Measurements from ENCODE around the gene ARID2.
A peak's percentile ranks its signal among the peaks of the same experiment; 100 is the strongest.

The ARID2 gene

DNA sequence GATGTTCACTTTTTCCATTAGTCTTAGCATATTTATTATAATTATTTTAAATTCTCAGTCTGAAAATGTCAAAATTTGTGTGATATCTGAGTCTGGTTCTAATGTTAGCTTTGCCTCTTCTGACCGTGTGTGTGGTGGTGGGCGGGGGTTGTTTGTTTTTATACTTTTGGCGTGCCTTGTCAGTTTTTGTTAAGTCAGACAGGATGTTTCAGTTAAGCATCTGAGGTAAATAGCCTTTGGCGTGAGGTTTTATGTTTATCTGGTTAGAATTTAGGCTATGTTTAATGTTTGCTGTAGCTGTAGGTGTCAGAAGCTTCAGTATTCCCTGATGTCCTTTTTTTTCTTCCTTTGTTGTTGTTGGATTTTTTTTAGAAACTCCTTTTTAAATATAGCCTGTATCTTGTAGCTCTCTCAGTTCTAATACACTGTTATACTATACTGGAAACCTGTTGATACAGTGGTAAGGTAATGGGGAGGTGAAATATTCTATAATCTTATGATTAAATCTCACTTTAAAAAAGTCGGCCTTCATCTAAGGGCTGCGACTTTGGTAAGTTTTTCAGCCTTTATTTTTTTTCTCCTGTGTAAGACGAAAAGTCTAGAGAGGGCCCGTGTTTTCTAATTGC, 149.2 kb downstream of the ARID2 start:
- no peaks in the 10 kb centered on the region for H3K27me3 Mint-ChIP-seq
- ATAC-seq (replicated peaks) = no peak
- peaks cover 42 to 58% of the 10 kb centered on the region in 2 donors for H3K36me3 Mint-ChIP-seq
- H3K27ac Mint-ChIP-seq = no peak overlapping the region
- peaks cover 0 to 1% of the 10 kb centered on the region in 2 donors for H3K9me3 Mint-ChIP-seq
- H3K4me1 Mint-ChIP-seq = peaks cover 1 to 17% of the 10 kb centered on the region in 2 donors
- no peak for DNase-seq
- H3K4me3 Mint-ChIP-seq = no peak overlapping the region

DNA sequence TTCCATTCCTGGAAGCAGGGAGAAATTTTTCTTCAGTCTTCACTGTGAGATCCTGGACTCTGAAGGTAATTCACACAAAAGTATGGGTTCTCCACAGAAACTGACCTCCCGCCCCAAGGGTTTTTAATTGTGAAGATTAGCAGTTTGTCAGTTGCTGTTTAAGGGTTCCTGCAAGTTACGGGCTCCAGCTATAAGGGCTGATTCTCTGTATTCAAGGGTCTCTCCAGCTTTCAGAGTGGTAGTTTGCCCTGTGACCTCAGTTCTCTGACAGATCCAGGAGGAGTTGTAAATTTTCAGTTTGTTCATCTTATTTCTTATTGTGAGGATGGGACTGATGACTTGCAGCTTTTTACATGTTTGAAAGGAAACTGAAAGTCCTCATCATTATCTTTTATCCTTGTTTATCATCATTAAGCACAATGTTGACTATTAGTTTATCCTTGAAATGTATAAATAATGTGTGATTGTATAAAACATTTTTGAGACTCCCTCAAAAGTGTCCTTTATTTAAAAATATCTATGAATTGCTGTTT, 149.9 kb downstream of the ARID2 start:
- H3K36me3 Mint-ChIP-seq = peaks cover 35 to 55% of the 10 kb centered on the region in 2 donors
- H3K4me1 Mint-ChIP-seq = peaks cover 1 to 17% of the 10 kb centered on the region in 2 donors
- no peak for DNase-seq
- peaks cover 0 to 1% of the 10 kb centered on the region in 2 donors for H3K9me3 Mint-ChIP-seq
- no peaks in the 10 kb centered on the region for H3K27me3 Mint-ChIP-seq
- no peak for ATAC-seq (replicated peaks)
- H3K27ac Mint-ChIP-seq = no peak overlapping the region
- no peak overlapping the region for H3K4me3 Mint-ChIP-seq

DNA sequence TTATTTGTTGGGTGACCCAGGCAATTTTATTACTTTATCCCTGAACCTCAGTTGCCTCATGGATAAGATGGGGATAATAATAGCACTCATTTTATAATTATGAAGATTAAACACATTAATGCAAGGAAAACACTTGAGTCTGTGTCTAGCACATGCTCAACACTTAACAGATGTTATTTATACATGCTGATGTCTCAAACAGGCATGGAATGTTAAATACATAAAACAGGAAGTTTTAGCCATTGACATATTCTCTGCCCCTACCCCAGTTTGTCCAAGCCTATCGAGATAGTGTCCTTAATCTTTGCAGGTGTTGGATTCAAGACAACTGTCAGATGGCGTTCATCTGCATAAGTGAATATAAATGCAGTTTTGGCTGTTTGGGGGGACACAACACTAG, 151.0 kb downstream of the ARID2 start:
- no peak overlapping the region for H3K27ac Mint-ChIP-seq
- no peaks in the 10 kb centered on the region for H3K27me3 Mint-ChIP-seq
- H3K4me1 Mint-ChIP-seq = peaks cover 1 to 17% of the 10 kb centered on the region in 2 donors
- ATAC-seq (replicated peaks) (no peak), DNase-seq (no peak)
- H3K9me3 Mint-ChIP-seq = peaks cover 0 to 1% of the 10 kb centered on the region in 2 donors
- H3K4me3 Mint-ChIP-seq = no peak overlapping the region
- peaks cover 35 to 55% of the 10 kb centered on the region in 2 donors for H3K36me3 Mint-ChIP-seq

DNA sequence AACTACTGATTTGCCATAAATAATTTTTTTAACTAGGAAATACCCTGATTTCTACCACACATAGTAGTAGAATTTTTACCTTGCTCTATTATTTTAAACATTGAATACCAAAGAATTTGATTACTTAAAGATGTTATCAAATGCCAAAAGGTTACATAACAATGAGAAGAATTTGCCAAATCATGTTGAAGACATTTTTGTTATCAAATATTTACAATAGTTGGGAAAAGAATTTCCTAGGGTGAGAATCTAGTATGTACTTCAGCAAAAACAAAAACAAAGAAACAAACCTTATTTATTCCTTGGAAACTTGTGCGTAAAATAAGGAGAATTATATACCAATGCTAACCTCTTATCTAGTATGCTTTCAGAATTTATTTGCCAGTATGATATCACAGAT, 153.7 kb downstream of the ARID2 start:
- no peak overlapping the region for H3K27ac Mint-ChIP-seq
- H3K27me3 Mint-ChIP-seq = no peaks in the 10 kb centered on the region
- peaks cover 0 to 3% of the 10 kb centered on the region in 2 donors for H3K9me3 Mint-ChIP-seq
- H3K36me3 Mint-ChIP-seq = peaks cover 32 to 54% of the 10 kb centered on the region in 2 donors
- ATAC-seq (replicated peaks) (no peak), DNase-seq (no peak)
- peaks cover 0 to 15% of the 10 kb centered on the region in 2 donors for H3K4me1 Mint-ChIP-seq
- no peak overlapping the region for H3K4me3 Mint-ChIP-seq

DNA sequence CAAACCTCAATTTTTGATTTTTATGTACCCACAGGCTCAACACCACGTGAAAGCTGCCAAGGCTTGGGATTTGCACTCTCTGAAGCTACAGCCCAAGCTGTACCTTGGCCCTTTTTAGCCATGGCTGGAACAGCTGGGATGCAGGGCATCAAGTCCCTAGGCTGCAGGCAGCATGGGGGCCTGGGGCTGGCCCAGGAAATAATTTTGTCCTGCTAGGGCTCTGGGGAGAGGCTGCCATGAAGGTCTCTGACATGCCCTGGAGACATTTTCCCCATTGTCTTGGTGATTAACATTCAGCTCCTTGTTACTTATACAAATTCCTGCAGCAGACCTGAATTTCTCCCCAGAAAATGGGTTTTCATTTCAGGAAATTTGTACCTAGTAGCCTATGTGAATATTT, 157.2 kb downstream of the ARID2 start:
- DNase-seq (no peak), ATAC-seq (replicated peaks) (no peak)
- Mint-ChIP-seq H3K9me3 (peaks cover 0 to 3% of the 10 kb centered on the region in 2 donors), H3K27ac (no peak overlapping the region), H3K4me1 (peaks cover 0 to 3% of the 10 kb centered on the region in 2 donors), H3K36me3 (peaks cover 24 to 44% of the 10 kb centered on the region in 2 donors), H3K27me3 (no peaks in the 10 kb centered on the region), H3K4me3 (no peak overlapping the region)

DNA sequence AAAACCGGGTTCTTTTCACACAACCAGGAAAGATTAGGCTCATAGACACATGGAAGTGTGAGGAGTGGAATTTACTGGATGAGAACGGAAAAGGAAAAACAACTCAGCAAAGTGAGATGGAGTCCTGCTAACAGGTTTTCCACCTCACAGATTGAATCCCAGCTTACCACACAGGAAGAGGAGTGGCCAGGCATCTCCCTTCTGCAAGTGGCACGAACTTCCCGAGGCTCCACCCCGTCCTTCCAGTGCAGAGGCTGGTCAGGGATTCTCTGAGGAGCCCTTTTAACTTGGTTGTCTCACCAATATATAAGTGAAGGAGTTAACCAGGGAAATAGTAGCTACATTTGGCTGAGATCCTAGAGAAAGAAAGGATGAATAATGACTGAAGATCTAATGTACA, 158.0 kb downstream of the ARID2 start:
- H3K27ac Mint-ChIP-seq = no peak overlapping the region
- H3K9me3 Mint-ChIP-seq = peaks cover 0 to 2% of the 10 kb centered on the region in 2 donors
- DNase-seq = no peak
- H3K36me3 Mint-ChIP-seq = peaks cover 17 to 39% of the 10 kb centered on the region in 2 donors
- H3K4me3 Mint-ChIP-seq = no peak overlapping the region
- no peaks in the 10 kb centered on the region for H3K27me3 Mint-ChIP-seq
- no peak for ATAC-seq (replicated peaks)
- no peaks in the 10 kb centered on the region for H3K4me1 Mint-ChIP-seq

DNA sequence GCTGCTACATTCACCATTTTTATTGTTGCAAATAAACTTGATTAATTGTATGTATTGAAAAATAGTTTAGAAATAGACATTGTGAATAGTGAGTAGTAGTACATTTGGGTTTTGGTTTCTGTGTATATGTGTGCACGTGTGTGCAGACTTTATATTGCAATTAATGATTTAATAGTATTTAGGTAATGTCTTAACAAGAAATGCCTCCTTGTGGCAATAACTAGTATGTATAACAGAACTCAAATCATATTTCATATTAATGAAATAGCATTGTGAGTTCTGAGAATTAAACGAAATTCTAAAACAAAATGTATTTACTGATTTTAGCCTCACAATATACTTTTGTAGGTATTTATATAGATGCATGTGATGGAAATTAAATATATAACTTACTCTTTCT, 160.8 kb downstream of the ARID2 start:
- Mint-ChIP-seq H3K4me3 (no peak overlapping the region), H3K27me3 (no peaks in the 10 kb centered on the region), H3K27ac (no peak overlapping the region), H3K4me1 (no peaks in the 10 kb centered on the region), H3K9me3 (peaks cover 0 to 2% of the 10 kb centered on the region in 2 donors), H3K36me3 (peaks cover 24 to 37% of the 10 kb centered on the region in 2 donors)
- ATAC-seq (replicated peaks) (no peak), DNase-seq (no peak)

DNA sequence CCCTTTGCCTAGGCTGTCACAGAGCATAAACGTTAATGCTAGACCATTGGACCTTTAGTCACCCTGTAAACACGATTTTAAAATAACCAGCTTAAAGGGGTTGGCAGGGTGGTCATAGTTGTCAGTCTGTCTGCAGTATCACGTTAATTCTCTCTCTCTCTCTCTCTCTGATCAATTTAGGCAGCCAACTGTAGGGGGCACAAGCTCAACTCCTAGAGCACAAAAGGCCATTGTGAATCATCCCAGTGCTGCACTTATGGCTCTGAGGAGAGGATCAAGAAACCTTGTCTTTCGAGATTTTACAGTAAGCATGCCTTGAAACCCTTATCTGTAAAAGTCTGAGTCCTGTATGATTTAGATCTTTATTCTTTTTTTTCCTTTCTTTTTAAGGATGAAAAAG, 163.7 kb downstream of the ARID2 start:
- Mint-ChIP-seq H3K27ac (no peak overlapping the region), H3K4me3 (no peak overlapping the region), H3K9me3 (peaks cover 3 to 4% of the 10 kb centered on the region in 2 donors), H3K27me3 (no peaks in the 10 kb centered on the region), H3K4me1 (no peaks in the 10 kb centered on the region), H3K36me3 (peaks cover 25 to 41% of the 10 kb centered on the region in 2 donors)
- DNase-seq (no peak), ATAC-seq (replicated peaks) (no peak)

DNA sequence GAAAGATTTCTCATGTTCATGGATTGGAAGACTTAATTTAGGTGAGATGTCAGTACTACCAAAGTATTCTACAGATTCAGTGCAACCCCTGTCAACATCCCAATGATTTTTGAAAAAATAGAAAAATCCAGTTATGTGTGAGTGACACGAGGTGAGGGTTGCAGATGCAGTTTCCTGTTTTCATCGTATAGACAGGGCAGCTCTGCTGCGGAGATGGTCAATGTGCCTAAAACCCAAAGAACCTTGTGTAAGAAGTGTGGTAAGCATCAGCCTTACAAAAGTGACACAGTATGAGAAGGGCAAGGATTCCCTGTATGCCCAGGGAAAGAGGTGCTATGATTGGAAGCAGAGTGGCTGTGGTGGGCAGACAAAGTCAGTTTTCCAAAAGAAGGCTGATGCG, 166.5 kb downstream of the ARID2 start:
- no peak for DNase-seq
- H3K27ac Mint-ChIP-seq = no peak overlapping the region
- no peaks in the 10 kb centered on the region for H3K27me3 Mint-ChIP-seq
- no peaks in the 10 kb centered on the region for H3K4me1 Mint-ChIP-seq
- H3K4me3 Mint-ChIP-seq = no peak overlapping the region
- no peak for ATAC-seq (replicated peaks)
- peaks cover 3 to 10% of the 10 kb centered on the region in 2 donors for H3K9me3 Mint-ChIP-seq
- H3K36me3 Mint-ChIP-seq = peaks cover 37 to 59% of the 10 kb centered on the region in 2 donors

DNA sequence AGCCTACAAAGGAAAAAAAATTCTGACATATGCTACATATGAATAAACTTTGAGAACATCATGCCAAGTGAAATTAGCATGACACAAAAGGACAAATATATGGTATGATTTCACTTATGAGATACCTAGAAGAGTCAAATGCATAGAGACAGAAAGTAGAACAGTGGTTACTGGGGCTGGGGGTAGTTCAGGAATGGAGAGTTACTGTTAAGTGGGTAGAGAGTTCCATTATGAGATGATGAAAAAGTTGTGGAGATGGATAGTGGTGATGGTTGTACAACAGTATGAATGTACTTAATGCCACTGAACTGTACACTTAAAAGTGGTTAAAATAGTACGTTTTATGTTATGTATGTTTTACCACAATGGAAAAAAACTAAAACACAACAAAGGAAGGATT, 168.6 kb downstream of the ARID2 start:
- H3K27me3 Mint-ChIP-seq = no peaks in the 10 kb centered on the region
- peaks cover 42 to 63% of the 10 kb centered on the region in 2 donors for H3K36me3 Mint-ChIP-seq
- peaks cover 3 to 10% of the 10 kb centered on the region in 2 donors for H3K9me3 Mint-ChIP-seq
- ATAC-seq (replicated peaks) = no peak
- no peak overlapping the region for H3K27ac Mint-ChIP-seq
- DNase-seq = no peak
- H3K4me3 Mint-ChIP-seq = no peak overlapping the region
- no peaks in the 10 kb centered on the region for H3K4me1 Mint-ChIP-seq

DNA sequence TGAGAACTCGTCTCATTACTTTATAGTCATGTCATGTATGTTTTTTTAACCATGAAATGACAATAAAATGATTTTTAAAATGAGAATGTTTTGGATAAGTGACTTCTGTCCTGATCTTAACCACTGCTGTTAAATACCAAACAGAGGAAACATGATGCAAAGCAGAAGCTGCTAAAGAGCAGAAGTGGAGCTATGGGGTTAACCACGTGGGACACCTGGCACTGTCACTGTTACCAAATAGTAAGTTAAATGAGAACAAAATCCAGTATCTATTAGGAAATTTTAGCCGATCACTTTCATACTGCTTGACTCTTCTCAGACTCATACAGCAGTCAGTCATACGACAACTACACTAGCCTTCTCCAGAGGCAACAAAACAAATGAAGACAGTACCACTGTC, 178.4 kb downstream of the ARID2 start:
- Mint-ChIP-seq H3K4me3 (no peak overlapping the region), H3K36me3 (peaks cover 12 to 30% of the 10 kb centered on the region in 2 donors), H3K27ac (peak overlapping the region; percentile 48), H3K27me3 (no peaks in the 10 kb centered on the region), H3K4me1 (peaks cover 5 to 7% of the 10 kb centered on the region in 2 donors), H3K9me3 (no peaks in the 10 kb centered on the region)
- DNase-seq = no peak
- peak; percentile 72 to 75 for ATAC-seq (replicated peaks)

DNA sequence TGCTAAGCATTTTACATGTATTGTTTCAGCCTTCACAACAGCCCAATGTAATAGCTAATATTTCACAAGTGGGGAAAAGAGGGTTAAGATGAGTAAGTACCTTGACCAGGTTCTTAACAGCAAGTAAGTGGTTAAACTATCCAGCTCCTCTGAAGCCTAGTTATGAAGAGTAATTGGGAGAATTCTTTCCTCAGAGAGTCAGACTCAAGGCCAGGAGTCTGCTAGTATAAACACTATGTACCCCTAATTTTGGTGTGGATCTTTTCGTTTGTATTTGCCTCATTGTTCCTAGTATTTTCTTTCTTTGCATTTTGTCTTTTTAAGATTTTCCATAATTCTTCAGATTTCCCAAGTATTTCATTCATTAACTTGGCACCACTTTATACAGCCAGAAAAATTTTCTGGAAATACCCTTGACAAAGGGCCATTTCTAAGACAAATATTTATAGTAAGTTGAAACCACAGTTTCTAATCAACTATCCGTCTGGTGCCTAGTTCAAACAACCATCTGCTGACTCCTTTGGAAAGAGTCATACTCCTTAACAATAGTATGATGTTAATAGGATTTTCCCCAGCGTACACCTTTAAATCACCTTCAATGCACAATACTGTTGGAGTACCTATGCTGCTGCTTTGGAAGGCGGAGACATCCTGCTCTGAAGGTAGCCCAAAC, 179.7 kb downstream of the ARID2 start:
- H3K4me1 Mint-ChIP-seq = peaks cover 5 to 10% of the 10 kb centered on the region in 2 donors
- no peak for ATAC-seq (replicated peaks)
- H3K4me3 Mint-ChIP-seq = no peak overlapping the region
- DNase-seq = no peak
- no peaks in the 10 kb centered on the region for H3K27me3 Mint-ChIP-seq
- H3K36me3 Mint-ChIP-seq = peaks cover 12 to 22% of the 10 kb centered on the region in 2 donors
- H3K27ac Mint-ChIP-seq = no peak overlapping the region
- no peaks in the 10 kb centered on the region for H3K9me3 Mint-ChIP-seq

DNA sequence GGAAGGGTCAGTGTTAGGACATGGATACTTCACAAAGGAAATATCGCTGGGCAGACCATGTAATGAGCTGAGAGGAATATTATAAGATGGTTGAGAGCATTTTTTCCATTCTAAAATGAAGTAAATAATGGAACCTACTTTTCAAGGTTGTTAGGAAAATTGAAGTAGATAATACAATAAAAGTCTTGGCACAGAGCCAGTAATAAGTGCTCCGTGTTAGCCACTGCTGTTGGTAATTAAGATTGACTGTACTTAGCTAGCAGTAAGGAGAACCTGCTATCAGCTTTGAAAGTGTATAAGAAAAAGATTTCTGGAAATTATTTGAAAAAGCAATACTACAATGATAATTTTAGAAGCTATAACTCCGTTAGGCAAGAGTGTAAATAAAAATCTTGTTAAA, 183.3 kb downstream of the ARID2 start:
- Mint-ChIP-seq H3K27me3 (no peaks in the 10 kb centered on the region), H3K9me3 (peaks cover 0 to 3% of the 10 kb centered on the region in 2 donors), H3K4me3 (no peak overlapping the region), H3K36me3 (peaks cover 13 to 18% of the 10 kb centered on the region in 2 donors), H3K4me1 (peaks cover 14 to 18% of the 10 kb centered on the region in 2 donors), H3K27ac (no peak overlapping the region)
- ATAC-seq (replicated peaks) (no peak), DNase-seq (no peak)

DNA sequence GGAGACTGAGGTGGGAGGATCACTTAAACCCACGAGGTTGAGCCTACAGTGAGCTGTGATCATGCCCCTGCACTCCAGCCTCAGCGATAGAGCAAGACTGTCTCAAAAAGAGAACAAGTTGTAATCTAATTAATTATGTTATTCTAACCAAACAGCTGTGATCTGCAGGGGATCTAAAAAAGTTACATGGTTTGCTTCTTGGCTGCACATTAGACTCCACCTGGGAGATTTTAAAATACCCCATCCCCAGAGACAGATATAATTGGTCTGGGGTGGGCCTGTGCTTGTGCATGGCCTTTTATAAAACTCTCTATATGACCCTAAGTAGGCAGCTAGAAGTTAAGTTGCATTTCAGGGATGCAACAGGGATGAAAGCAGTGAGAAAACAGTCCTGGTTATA, 184.1 kb downstream of the ARID2 start:
- no peak overlapping the region for H3K27ac Mint-ChIP-seq
- no peaks in the 10 kb centered on the region for H3K27me3 Mint-ChIP-seq
- peak in 1 of 2 donors; percentile 35 for ATAC-seq (replicated peaks)

DNA sequence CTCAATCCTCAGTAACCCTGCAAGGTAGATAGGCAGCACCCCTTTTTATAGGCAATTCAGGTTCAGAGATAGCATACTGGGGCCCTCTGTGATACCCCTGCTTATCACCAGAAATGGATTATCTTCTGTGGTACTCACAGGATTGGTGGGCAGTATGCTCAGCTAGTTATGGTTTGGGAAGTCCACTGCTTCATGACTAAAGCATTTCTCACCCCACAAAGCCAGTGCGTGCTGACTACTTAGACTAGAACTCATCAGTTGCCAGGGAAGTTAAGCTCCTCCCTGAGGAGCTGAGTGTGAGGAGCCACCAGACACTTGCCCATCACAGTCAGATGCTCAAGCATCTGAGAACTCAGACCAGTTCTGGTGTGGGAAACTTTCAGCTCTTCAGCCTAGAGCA, 184.6 kb downstream of the ARID2 start:
- Mint-ChIP-seq H3K36me3 (peaks cover 19 to 24% of the 10 kb centered on the region in 2 donors), H3K27me3 (no peaks in the 10 kb centered on the region), H3K4me1 (peaks cover 14 to 18% of the 10 kb centered on the region in 2 donors), H3K9me3 (peaks cover 0 to 3% of the 10 kb centered on the region in 2 donors), H3K27ac (no peak overlapping the region), H3K4me3 (no peak overlapping the region)
- ATAC-seq (replicated peaks) (peak; percentile 37 to 67), DNase-seq (no peak)

More for the DNA sequence above, 184.1 kb downstream of the ARID2 start:
- H3K4me3 Mint-ChIP-seq = no peak overlapping the region
- no peak for DNase-seq
- H3K9me3 Mint-ChIP-seq = peaks cover 0 to 3% of the 10 kb centered on the region in 2 donors
- peaks cover 19 to 24% of the 10 kb centered on the region in 2 donors for H3K36me3 Mint-ChIP-seq
- peaks cover 14 to 18% of the 10 kb centered on the region in 2 donors for H3K4me1 Mint-ChIP-seq
